ENCODE results near the gene EPN3.

EPN3 gene

DNA sequence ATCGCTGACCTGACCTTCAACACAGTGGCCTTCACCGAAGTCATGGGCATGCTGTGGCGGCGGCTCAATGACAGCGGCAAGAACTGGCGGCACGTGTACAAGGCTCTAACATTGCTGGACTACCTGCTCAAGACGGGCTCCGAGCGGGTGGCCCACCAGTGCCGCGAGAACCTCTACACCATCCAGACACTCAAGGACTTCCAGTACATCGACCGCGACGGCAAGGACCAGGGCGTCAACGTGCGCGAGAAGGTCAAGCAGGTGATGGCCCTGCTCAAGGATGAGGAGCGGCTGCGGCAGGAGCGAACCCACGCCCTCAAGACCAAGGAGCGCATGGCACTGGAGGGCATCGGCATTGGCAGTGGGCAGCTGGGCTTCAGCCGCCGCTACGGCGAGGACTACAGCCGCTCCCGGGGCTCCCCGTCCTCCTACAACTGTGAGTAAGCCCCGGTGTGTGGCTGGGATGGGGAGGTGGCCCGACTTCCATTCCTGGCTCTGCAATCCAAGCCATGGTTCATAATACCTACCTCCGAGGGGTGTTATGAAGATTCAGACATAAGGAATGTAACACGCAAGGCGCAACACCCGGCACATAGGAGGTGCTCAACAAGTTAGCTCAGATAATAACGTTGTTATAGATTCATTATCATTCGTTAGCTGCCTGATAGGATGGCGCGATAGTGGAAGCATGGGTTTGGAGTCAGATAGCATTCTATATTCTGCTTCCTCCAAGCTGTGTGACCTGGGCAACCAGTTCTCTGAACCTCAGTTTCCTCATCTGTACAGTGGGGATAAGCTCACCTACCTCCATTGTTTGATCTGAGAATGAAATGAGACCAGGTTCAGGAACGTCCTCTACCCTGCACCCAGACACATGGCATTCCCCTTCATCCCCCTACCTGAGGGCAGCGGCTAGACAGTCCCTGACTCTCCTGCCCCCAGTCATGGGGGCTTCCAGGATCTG lies 4.4 kb downstream of the EPN3 start:
- no peak for DNase-seq

DNA sequence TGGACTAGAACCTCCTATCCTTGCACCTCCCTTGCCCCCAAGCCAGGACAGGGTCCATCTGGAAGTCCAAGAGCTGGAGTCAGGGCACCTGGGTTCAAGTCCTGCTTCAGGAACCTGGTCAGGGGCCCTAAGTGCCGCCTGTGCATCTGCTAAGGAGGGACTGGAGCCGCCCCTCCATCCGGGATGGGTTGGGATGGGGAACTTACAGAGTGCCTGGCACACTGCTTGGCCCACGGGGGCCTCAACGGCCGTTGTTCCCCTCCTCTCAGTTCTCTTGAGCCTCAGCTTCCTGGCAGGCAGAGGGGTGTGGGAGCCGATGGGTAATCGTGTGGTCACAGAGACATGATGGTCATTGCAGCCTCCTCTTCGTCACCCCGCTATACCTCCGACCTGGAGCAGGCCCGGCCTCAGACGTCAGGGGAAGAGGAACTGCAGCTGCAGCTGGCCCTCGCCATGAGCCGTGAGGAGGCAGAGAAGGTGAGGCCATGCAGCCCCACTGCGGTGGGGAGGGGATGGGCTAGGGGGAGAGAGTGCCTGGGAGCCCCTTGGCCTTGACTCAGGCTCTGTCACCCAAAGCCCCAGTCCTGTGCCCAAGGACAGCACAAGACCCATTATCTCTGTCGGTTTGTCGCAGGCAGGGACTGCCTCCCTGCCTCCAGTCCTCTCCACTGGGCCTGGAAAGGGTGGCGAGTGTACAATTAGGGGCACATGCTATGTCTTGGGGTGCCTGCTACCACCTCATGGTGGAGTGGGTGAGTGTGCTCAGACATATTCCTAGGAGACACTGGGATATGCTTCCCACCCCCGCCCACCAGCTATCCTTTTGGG lies 5.4 kb downstream of the EPN3 start:
- DNase-seq, result no peak

DNA sequence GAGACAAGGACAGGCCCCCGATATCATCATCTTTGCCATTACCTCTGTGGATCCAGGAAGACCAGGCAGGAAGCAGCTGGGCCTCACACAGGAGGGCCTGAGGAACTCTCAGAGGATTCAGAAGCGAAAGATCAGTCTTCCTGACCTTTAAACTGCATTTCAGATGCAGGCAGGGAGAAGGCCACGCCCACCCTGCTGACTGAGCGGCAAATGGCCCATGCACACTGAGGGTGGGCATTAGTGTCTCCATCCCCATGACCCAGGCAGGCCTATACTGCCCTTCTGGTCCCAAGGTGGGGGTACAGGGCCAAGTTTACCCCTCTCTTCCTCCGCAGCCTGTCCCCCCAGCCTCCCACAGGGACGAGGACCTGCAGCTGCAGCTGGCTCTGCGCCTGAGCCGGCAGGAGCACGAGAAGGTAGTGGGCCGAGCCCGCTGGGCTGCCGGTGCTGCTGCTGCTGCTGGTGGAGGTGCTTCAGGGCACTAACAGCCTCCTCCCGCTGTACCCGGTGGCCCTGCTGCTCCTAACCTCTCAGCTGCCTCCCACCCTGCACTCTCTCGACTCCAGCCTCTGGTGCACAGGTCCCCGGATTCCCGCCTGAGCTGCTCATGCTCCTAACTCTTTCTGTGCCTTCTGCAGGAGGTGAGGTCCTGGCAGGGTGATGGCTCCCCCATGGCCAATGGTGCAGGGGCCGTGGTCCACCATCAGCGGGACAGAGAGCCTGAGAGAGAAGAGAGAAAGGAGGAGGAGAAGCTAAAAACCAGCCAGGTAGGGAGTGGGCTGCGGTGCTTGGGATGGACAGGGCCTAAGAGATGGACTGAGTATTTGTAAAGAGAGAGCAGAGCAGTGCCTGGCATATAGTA lies 6.2 kb downstream of the EPN3 start:
- DNase-seq, result no peak

DNA sequence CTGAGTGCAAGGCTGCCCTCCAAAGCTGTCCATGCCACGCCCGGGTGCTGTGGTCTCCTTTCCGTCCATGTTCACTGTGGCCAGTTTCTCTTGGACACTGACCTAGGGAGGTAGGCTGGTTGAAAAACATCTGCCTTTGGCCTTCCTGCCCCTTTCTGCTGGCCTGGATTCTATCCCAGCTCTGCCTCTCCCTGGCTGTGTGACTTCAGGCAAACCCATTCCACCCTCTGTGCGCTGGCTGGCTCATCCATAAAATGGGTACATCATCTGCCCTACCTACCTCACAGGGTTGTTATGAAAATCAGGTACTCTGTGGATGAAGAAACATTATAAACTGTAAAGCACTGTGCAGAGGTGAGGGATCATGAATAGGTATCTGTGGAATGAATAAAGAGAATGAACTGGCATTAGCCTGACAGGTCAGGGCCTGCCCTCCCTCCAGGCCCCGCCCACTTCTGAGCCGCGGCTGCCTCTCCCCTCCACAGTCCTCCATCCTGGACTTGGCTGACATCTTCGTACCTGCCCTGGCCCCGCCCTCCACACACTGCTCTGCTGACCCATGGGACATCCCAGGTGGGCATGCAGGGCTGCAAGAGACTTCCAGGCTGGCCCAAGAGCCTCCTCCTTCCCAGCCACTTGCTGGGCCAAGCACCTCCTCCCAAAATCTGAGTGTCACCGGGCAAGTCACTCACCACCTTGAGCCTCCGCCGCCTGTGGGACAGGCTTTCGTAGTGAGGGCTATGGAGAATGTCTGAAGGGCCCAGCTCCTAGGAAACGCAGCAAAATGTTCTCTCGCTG lies 7.4 kb downstream of the EPN3 start:
- DNase-seq, result no peak

DNA sequence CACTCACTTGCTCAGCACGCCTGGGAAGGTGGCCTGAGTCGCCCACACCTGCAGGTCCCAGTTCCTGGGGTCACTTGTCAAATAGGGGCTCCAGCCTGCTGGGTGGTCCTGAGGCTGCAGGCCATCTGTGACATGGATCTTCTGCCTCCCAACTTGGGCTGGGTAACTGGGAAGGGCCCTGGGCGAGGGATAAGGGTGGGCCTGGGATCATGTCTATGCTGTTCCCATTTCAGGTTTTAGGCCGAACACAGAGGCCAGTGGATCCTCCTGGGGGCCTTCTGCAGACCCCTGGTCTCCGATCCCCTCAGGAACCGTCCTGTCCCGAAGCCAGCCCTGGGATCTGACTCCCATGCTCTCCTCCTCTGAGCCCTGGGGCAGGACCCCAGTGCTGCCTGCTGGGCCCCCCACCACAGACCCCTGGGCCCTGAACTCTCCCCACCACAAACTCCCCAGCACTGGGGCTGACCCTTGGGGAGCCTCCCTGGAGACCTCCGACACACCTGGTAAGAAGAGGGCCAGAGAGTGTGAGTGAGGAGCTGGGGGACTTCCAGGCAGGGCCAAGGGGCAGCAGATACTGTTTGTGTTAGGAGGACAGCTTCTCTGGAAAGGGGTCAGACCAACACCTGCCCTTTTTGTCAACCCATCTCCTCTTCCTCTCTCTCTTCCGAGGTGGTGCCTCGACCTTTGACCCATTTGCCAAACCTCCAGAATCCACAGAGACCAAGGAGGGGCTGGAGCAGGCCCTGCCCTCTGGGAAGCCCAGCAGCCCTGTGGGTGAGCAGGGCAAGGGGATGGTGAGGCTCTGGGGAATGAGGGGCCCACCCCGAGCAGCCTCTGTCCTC lies 8.2 kb downstream of the EPN3 start:
- DNase-seq, result no peak

DNA sequence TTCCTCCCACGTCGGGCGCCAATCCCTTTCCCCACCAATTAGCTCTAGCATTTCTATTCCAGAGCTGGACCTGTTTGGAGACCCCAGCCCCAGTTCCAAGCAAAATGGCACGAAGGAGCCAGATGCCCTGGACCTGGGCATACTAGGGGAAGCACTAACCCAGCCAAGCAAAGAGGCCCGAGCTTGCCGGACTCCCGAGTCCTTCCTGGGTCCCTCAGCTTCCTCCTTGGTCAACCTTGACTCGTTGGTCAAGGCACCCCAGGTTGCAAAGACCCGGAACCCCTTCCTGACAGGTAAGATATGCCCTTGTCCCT lies 8.8 kb downstream of the EPN3 start:
- no peak for DNase-seq

DNA sequence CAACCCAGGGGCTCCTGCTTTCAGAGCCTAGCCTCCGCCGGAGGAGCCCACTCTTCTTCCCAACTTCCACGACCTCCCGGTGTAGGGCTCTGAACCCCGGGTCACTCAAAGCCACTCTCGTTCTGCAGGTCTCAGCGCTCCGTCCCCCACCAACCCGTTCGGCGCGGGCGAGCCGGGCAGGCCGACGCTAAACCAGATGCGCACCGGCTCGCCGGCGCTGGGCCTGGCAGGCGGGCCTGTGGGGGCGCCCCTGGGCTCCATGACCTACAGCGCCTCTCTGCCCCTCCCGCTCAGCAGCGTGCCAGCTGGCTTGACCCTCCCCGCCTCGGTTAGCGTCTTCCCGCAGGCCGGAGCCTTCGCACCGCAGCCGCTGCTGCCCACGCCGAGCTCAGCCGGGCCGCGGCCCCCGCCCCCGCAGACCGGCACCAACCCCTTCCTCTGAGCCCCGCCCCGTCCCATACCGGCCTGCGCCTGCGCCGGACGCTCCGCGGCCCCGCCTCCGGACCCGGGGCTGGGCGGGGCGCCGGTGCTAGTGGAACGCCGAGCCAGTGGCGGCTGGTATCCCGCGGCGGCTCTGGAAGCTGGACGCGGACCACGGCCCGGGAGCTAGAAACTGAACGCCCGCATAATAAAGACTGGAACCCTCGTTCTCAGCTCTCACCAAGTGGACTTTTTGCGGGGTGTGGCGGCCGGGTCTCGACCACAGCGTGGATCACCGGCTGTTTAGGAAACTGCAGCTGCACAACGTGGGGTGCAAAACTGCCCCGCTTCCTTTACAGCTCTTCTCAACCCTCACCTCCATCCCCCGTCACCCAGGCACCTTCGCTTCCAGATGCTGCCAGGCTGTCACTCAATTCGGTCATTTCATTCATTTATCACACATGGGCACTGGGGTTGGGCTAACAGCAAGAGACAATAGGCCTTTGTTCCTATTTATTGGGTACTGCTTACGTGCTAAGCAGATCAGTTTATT lies 9.5 kb downstream of the EPN3 start:
- peak; percentile 61 for DNase-seq

DNA sequence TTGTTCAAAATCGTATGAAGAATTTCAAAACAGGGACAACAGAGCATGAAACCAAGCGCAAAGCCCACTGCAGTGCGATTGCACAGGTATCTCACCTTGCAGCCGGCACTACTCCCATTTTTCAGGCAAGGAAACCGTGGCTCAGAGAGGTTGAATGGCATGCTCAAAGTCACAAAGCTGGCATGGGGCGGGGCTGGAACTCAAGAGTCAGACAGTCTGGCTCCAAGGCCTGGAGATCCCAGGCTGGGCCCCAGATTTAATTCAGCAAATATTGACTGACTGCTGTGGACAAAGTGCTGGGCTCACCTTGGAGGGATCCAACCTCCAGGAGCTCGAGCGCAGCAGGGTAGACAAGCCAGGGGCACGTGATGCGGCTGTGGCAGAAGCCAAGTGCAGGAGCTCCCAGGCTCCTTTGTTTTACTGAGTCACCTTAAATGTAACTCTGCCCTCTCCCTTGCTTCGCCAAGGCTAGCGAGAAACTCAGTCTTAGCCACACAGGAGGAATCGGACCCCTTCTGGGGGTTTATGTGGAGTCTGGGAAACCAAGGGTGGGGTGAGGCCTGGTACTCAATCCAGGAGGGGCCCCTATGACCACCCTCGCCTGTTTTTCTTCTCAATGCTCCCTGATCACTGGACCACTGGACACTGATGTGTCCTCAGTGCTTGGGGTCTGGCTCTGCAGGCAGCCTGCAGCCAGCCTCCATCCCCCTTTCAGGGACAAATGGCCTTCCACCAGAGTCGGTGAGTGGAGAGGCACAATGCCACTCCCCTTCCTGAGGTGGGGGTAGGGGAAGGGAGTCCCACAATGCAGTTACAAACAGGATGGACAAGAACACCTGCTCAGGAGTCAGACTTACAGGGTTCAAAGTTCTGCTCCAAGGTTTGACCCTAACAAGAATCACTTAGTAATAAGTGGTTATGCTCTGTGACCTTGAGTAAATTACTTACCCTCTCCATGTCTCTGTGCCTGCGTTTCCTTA lies 10.6 kb downstream of the EPN3 start:
- DNase-seq, result no peak

DNA sequence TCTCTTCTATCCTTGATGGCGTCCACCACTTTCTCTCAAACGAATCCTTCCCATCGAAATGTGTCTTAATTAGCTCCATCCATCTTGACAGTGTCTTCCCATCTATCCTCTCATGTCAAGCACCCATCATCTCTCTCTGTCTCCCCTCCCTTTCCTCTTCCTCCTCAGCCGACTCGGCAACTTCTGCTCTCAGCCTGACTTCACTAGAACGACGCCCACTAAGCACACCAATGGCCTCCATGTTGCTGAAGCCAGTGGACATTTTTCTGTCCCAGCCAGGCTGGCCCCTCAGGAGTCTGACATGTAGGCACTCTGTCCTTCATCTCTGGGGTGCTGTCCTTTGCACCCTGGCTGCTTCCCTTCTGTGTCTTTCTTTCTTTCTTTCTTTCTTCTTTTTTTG lies 12.0 kb downstream of the EPN3 start:
- no peak for DNase-seq

DNA sequence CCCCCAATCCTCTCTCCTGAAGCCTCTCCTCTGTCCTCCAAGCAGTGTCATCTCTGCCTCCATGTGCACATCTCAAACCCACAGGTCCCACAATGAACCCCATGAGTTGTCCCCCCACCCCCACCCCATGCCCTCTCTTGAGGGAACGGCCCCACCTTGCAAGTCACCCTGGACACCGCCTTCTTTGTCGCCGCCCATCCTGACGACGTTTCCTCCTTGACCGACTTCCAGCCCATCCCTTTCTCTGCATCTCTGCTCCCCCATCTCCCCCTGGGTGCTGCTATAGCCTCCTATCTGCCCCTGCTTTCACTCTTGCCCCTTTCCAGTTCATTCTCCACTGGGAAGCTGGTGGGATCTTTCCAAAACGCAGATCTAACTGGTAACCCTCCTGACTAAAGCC lies 12.8 kb downstream of the EPN3 start:
- no peak for DNase-seq

DNA sequence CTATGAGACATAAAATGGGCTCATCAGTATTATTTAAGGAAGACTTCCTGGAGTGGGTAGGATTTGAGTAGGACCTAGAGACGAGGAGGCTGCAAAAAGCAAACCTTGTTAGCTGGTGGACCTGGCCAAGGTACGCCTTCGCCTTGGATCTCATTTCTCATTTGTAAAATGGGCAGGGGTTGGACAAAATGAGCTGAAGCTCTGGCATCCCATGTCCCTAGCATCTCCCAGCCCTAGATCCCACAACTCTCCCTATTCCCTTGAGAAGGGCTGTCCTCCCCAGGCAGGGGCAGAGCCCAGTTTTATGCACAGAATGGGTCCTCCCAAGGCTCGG lies 14.1 kb downstream of the EPN3 start:
- no peak for DNase-seq

DNA sequence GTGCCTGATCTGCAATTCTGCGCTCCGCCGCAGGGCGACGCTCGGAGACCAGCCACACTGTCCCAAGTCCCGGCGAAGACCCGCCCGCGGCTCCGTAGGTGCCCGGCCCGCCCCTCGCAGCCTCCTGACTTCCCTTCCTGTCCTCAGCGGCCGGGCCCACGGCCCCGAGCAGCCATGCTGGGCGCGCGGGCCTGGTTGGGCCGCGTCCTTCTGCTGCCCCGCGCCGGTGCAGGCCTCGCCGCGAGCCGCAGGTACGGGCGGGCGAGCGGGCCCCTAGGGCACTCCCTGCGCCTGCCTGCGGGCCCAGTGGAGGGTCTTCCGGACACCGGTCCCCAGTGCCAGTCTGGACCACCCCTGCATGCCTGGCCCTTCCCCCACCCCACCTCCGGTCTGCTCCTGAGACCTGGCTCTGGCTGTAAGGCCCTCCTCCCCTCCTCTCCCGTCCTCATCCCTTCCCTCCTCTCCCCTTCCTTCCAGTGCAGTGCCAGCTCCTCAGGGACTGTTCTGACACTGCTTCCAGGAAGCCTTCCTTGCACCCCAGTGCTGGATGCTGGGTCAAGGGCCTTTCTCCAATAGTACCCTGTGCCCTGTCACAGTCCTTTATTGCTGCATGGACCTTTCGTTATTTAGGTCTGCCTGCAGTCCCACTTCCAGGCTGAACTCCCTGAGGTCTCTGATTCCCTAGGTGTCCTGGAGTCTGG lies 14.7 kb downstream of the EPN3 start, which contains the start of gene SPATA20:
SPATA20 (plus strand) TSS at position 140 of the 701 bp plus-strand sequence; CDS start at position 175, 35 bp downstream.
- DNase-seq, result peak; percentile 86

DNA sequence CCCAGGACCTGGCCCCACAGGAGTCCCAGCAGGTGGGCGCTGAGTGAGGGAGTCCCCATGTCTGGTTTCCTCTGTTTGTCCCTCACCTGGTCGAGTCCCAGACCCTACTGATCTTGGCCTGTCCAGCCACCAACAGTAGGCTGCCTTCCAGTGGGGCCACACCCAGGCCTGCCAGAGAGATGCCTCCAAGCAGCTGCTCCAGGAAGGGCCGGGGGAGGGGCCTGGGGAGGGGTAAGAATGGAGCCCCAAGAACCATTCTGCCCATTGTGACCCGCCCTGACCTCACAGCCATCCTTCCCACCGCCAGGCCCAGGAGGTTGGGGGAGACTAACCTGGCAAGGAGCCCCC lies 15.2 kb downstream of the EPN3 start:
- DNase-seq, result no peak

DNA sequence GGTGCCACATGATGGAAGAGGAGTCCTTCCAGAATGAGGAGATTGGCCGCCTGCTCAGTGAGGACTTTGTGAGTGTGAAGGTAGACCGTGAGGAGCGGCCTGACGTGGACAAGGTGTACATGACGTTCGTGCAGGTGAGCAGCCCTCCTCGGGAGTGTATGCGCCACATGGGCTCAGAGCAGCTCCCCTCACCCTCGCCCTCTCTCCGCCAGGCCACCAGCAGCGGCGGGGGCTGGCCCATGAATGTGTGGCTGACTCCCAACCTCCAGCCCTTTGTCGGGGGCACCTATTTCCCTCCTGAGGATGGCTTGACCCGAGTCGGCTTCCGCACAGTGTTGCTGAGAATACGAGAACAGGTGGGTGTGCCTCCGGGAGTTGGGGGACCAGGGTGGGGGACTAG lies 16.3 kb downstream of the EPN3 start:
- DNase-seq, result no peak

DNA sequence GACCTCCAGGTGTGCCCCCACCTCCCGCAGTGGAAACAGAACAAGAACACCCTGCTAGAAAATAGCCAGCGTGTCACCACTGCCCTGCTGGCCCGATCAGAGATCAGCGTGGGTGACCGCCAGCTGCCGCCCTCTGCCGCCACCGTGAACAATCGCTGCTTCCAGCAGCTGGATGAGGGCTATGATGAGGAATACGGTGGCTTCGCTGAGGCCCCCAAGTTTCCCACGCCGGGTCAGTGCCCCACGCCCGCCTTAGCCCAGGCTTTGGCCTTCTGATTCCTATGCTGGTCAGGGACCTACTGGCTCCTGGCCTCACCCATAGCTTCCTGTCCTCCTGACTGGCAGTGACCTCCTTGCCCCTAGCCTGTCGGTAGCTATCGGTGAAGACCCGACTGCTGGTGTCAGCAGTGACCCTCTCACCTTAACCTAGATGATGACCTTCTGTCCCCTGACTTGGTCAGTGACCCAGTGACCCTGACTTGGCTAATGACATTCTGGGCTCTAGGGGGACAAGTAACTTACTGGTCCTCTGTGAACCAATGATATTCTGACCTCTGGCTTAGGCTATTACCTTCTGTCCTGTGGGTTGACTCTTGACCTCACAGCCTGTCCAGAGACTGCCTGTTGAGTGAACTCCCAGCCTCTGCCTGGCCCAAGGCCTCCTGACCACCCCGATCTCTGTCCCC lies 16.9 kb downstream of the EPN3 start:
- no peak for DNase-seq

DNA sequence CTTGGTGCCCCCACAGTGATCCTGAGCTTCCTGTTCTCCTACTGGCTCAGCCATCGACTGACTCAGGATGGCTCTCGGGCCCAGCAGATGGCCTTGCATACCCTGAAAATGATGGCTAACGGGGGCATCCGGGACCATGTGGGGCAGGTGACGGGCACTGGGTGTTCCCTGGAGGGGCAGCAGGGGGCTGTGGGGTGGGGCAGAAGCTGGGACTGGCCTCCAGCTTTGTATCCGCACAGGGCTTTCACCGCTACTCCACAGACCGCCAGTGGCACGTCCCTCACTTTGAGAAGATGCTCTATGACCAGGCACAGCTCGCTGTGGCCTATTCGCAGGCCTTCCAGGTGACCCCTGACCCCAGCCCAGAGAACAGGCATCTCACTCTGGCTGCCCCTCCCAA lies 17.4 kb downstream of the EPN3 start:
- no peak for DNase-seq

DNA sequence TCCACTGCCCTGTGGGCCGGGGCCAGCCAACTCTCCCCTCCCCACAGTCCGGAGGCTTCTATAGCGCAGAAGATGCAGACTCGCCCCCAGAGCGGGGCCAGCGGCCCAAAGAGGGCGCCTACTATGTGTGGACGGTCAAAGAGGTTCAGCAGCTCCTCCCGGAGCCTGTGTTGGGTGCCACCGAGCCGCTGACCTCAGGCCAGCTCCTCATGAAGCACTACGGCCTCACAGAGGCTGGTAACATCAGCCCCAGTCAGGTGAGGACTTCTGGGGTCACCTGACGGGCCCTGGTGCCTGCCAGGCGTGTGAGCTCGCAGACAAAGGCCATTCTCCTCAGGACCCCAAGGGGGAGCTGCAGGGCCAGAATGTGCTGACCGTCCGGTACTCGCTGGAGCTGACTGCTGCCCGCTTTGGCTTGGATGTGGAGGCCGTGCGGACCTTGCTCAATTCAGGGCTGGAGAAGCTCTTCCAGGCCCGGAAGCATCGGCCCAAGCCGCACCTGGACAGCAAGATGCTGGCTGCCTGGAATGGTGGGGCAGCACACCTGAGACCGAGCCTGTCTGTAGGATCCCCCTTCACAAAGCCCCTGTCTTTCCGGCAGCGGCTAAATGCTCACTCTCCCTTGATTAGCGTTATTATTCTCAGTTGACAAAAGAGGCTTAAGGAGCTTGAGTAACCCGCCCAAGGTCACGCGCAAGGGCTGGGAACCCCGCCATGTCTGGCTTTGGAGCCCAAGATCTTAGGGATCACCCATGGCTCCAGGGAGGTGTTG lies 18.3 kb downstream of the EPN3 start:
- peak; percentile 47 for DNase-seq
